Measurements from ENCODE around the gene CCDC34. TPM values are rescaled to one million over a fixed set of nuclear protein-coding genes. Genes with fewer than 3 reads are reported as not detected.

Gene CCDC34
- polyA plus RNA-seq, 1 donor from 2014 or later, result 13.3 TPM

DNA sequence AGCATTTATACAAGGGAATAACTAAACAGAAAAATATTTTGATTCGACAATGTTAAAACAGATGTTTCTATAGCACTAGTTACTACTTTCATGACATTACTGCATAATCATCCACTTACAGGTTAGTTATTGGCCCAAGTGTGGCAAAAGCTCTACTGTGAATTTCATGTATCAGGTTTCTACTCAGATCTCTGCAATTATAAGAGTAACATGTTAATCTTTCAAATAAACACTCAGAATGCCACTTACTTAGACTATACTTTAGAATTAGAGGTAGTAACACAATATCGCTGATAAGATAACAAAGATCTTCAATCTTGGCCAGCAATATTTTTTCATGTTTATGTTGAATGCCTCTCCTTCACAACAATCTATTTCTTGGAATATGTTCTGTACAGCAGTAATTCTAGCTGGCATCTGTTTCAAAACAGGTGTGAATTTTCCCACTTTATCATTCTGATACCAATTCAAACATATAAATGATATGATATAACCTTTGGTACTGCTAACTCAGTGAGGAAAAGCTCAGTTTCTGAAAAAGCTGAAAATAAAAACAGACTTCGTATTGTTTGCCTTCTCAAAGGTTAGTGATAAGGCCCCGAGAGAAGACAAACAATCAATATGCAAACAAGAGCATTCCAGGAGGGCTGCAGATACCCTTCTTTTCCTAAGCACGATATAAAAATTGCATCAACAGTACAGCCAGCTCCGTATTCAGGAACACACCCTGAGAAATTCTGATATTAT is 11.0 kb upstream of the CCDC34 start:
- TF ChIP-seq, protein P1, sequence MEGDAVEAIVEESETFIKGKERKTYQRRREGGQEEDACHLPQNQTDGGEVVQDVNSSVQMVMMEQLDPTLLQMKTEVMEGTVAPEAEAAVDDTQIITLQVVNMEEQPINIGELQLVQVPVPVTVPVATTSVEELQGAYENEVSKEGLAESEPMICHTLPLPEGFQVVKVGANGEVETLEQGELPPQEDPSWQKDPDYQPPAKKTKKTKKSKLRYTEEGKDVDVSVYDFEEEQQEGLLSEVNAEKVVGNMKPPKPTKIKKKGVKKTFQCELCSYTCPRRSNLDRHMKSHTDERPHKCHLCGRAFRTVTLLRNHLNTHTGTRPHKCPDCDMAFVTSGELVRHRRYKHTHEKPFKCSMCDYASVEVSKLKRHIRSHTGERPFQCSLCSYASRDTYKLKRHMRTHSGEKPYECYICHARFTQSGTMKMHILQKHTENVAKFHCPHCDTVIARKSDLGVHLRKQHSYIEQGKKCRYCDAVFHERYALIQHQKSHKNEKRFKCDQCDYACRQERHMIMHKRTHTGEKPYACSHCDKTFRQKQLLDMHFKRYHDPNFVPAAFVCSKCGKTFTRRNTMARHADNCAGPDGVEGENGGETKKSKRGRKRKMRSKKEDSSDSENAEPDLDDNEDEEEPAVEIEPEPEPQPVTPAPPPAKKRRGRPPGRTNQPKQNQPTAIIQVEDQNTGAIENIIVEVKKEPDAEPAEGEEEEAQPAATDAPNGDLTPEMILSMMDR (IDR thresholded peaks at IDR 0.05; ENCODE audit: poor library complexity, severe bottlenecking), result no peak
- TF ChIP-seq POLR2AphosphoS5 (IDR thresholded peaks at IDR 0.05), result no peak
- TF ChIP-seq TAF1 (IDR thresholded peaks at IDR 0.05; ENCODE audit: low read depth), result no peak
- no peak for TF ChIP-seq EZH2 (IDR thresholded peaks at IDR 0.05; ENCODE audit: borderline replicate concordance, insufficient read depth, low read length, poor library complexity, severe bottlenecking)
- no peak for TF ChIP-seq RAD21 (conservative IDR thresholded peaks at IDR 0.05)
- TF ChIP-seq REST (IDR thresholded peaks at IDR 0.05; ENCODE audit: borderline replicate concordance), result no peak
- H3K4me3 ChIP-seq (ENCODE audit: low read length), result no peak overlapping the region
- H3K79me2 ChIP-seq (replicated peaks; ENCODE audit: insufficient read depth, low read length), result no peaks in the 10 kb centered on the region
- H3K9me3 ChIP-seq (ENCODE audit: low read length), result no peaks in the 10 kb centered on the region
- no peaks in the 10 kb centered on the region for H3F3A ChIP-seq (ENCODE audit: insufficient read depth, low read length, poor library complexity, severe bottlenecking)
- H3K27ac ChIP-seq (ENCODE audit: low read length), result no peak overlapping the region
- H3K36me3 ChIP-seq (ENCODE audit: insufficient read depth, low read length), result no peaks in the 10 kb centered on the region
- no peak overlapping the region for H3K9ac ChIP-seq (ENCODE audit: low read length)
- H3K4me2 ChIP-seq (ENCODE audit: low read length), result no peak overlapping the region
- H3K9me2 ChIP-seq (ENCODE audit: insufficient read depth, low read length), result no peaks in the 10 kb centered on the region
- no peaks in the 10 kb centered on the region for H4K20me1 ChIP-seq (ENCODE audit: insufficient read depth)
- no peaks in the 10 kb centered on the region for H3K27me3 ChIP-seq (ENCODE audit: insufficient read depth, low read depth, low read length)
- no peak overlapping the region for H2AFZ ChIP-seq (ENCODE audit: low read depth, low read length)

DNA sequence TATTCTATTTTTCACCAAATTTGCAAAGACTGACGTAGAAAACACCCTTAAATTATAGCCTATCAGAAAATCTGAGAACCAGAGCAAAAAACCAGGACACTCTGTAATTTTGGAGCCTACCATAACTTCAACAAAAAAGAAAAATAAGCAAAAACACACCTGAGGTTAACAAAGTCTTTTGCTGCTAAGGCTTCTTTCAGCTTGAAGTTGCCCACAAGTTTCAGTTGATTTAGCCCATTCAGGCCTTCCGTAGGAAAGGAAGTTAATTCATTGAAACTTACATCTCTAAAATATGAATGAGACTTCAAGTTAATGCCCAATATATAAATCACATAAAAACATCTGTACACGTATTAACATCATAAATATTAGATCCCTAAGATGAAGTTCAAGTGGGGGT is 10.4 kb upstream of the CCDC34 start:
- H3K36me3 ChIP-seq (ENCODE audit: insufficient read depth, low read length), result no peaks in the 10 kb centered on the region
- H3F3A ChIP-seq (ENCODE audit: insufficient read depth, low read length, poor library complexity, severe bottlenecking), result no peaks in the 10 kb centered on the region
- H3K27me3 ChIP-seq (ENCODE audit: insufficient read depth, low read depth, low read length), result no peaks in the 10 kb centered on the region
- no peaks in the 10 kb centered on the region for H3K79me2 ChIP-seq (replicated peaks; ENCODE audit: insufficient read depth, low read length)
- no peaks in the 10 kb centered on the region for H3K9me2 ChIP-seq (ENCODE audit: insufficient read depth, low read length)
- TF ChIP-seq POLR2AphosphoS5 (IDR thresholded peaks at IDR 0.05) (no peak), MXI1 (conservative IDR thresholded peaks at IDR 0.05; ENCODE audit: poor library complexity, severe bottlenecking) (no peak), EP300 (conservative IDR thresholded peaks at IDR 0.05; ENCODE audit: poor library complexity, severe bottlenecking) (no peak)
- TF ChIP-seq, protein P1 (IDR thresholded peaks at IDR 0.05; ENCODE audit: poor library complexity, severe bottlenecking), result no peak
- no peaks in the 10 kb centered on the region for H4K20me1 ChIP-seq (ENCODE audit: insufficient read depth)
- no peak overlapping the region for H3K4me2 ChIP-seq (ENCODE audit: low read length)
- no peak overlapping the region for H3K27ac ChIP-seq (ENCODE audit: low read length)
- H3K9me3 ChIP-seq (ENCODE audit: low read length), result no peaks in the 10 kb centered on the region
- no peak overlapping the region for H2AFZ ChIP-seq (ENCODE audit: low read depth, low read length)
- H3K9ac ChIP-seq (ENCODE audit: low read length), result no peak overlapping the region
- H3K4me3 ChIP-seq (ENCODE audit: low read length), result no peak overlapping the region

All from neural cell (in vitro differentiated cells).